ENCODE results near the gene PPAN.

PPAN gene

GRCh38 chr19:10093295-10094186, 12.6 kb upstream of the PPAN start:
- Histone ChIP-seq H3K4me1 (ENCODE audit: control insufficient read depth, insufficient read depth, low read length) (no peaks in the 10 kb centered on the region; the same call in 1 of the 2 replicates), H3K4me3 (ENCODE audit: low read length) (no peak overlapping the region), H3K27ac (ENCODE audit: low read length) (no peak overlapping the region), H3K27me3 (ENCODE audit: control insufficient read depth, insufficient read depth, low read length) (peaks cover 3% of the 10 kb centered on the region; the same call in 1 of the 2 replicates), H3K36me3 (ENCODE audit: control insufficient read depth, insufficient read depth, low read length) (0 out of 2 replicates have a peak, but pooled peaks cover 5% of the 10 kb centered on the region), H3K9me3 (ENCODE audit: control insufficient read depth, insufficient read depth, low read length) (no peaks in the 10 kb centered on the region)
- no peak for DNase-seq (ENCODE audit: low read depth, low spot score)
- no CpG with 5 or more reads among the region's 22 CpGs for WGBS (ENCODE audit: insufficient coverage, insufficient read length)

- no peak for DNase-seq (ENCODE audit: low read depth, low spot score)
- 0 out of 2 replicates have a peak, but pooled peaks cover 5% of the 10 kb centered on the region for H3K36me3 ChIP-seq (ENCODE audit: control insufficient read depth, insufficient read depth, low read length)
- H3K27me3 ChIP-seq (ENCODE audit: control insufficient read depth, insufficient read depth, low read length), result peaks cover 3% of the 10 kb centered on the region; the same call in 1 of the 2 replicates
- no peaks in the 10 kb centered on the region; the same call in 1 of the 2 replicates for H3K4me1 ChIP-seq (ENCODE audit: control insufficient read depth, insufficient read depth, low read length)
- H3K9me3 ChIP-seq (ENCODE audit: control insufficient read depth, insufficient read depth, low read length), result no peaks in the 10 kb centered on the region
- H3K4me3 ChIP-seq (ENCODE audit: low read length), result no peak overlapping the region
- no CpG with 5 or more reads among the region's 7 CpGs for WGBS (ENCODE audit: insufficient coverage, insufficient read length)
- no peak overlapping the region for H3K27ac ChIP-seq (ENCODE audit: low read length)
These were observed 10.6 kb upstream of the PPAN start for GRCh38 chr19:10095622-10095947.

GRCh38 chr19:10095948-10096614, 10.1 kb upstream of the PPAN start:
- no peaks in the 10 kb centered on the region; the same call in 1 of the 2 replicates for H3K4me1 ChIP-seq (ENCODE audit: control insufficient read depth, insufficient read depth, low read length)
- WGBS (ENCODE audit: insufficient coverage, insufficient read length), result no CpG with 5 or more reads among the region's 97 CpGs
- peak overlapping the region; percentile 18; the same call in 1 of the 2 replicates for H3K4me3 ChIP-seq (ENCODE audit: low read length)
- H3K9me3 ChIP-seq (ENCODE audit: control insufficient read depth, insufficient read depth, low read length), result no peaks in the 10 kb centered on the region
- H3K27me3 ChIP-seq (ENCODE audit: control insufficient read depth, insufficient read depth, low read length), result peaks cover 3% of the 10 kb centered on the region; the same call in 1 of the 2 replicates
- DNase-seq (ENCODE audit: low read depth, low spot score), result no peak
- 0 out of 2 replicates have a peak, but pooled peaks cover 5% of the 10 kb centered on the region for H3K36me3 ChIP-seq (ENCODE audit: control insufficient read depth, insufficient read depth, low read length)
- no peak overlapping the region for H3K27ac ChIP-seq (ENCODE audit: low read length)

- H3K9me3 ChIP-seq (ENCODE audit: control insufficient read depth, insufficient read depth, low read length), result no peaks in the 10 kb centered on the region
- WGBS (ENCODE audit: insufficient coverage, insufficient read length), result no CpG with 5 or more reads among the region's 26 CpGs
- DNase-seq (ENCODE audit: low read depth, low spot score), result no peak
- peaks cover 3% of the 10 kb centered on the region; the same call in 1 of the 2 replicates for H3K27me3 ChIP-seq (ENCODE audit: control insufficient read depth, insufficient read depth, low read length)
- H3K27ac ChIP-seq (ENCODE audit: low read length), result no peak overlapping the region
- H3K36me3 ChIP-seq (ENCODE audit: control insufficient read depth, insufficient read depth, low read length), result 0 out of 2 replicates have a peak, but pooled peaks cover 2% of the 10 kb centered on the region
- H3K4me1 ChIP-seq (ENCODE audit: control insufficient read depth, insufficient read depth, low read length), result no peaks in the 10 kb centered on the region; the same call in 1 of the 2 replicates
- H3K4me3 ChIP-seq (ENCODE audit: low read length), result peak overlapping the region; percentile 18; the same call in 1 of the 2 replicates
These were observed 9.6 kb upstream of the PPAN start for GRCh38 chr19:10096615-10096963.

GRCh38 chr19:10100163-10100785, 5.9 kb upstream of the PPAN start:
- Histone ChIP-seq H3K36me3 (ENCODE audit: control insufficient read depth, insufficient read depth, low read length) (no peaks in the 10 kb centered on the region), H3K4me1 (ENCODE audit: control insufficient read depth, insufficient read depth, low read length) (no peaks in the 10 kb centered on the region; the same call in 1 of the 2 replicates), H3K4me3 (ENCODE audit: low read length) (no peak overlapping the region), H3K27me3 (ENCODE audit: control insufficient read depth, insufficient read depth, low read length) (peaks cover 3% of the 10 kb centered on the region; the same call in 1 of the 2 replicates), H3K27ac (ENCODE audit: low read length) (no peak overlapping the region), H3K9me3 (ENCODE audit: control insufficient read depth, insufficient read depth, low read length) (no peaks in the 10 kb centered on the region)
- WGBS (ENCODE audit: insufficient coverage, insufficient read length), result no CpG with 5 or more reads among the region's 5 CpGs
- no peak for DNase-seq (ENCODE audit: low read depth, low spot score)

- Histone ChIP-seq H3K4me3 (ENCODE audit: low read length) (no peak overlapping the region), H3K27ac (ENCODE audit: low read length) (no peak overlapping the region)
- no peak for DNase-seq (ENCODE audit: low read depth, low spot score)
These were observed 3.4 kb upstream of the PPAN start for GRCh38 chr19:10102787-10103236.

GRCh38 chr19:10104130-10104513, 2.0 kb upstream of the PPAN start:
- Histone ChIP-seq H3K27ac (ENCODE audit: low read length) (no peak overlapping the region), H3K36me3 (ENCODE audit: control insufficient read depth, insufficient read depth, low read length) (peaks cover 11% of the 10 kb centered on the region), H3K4me3 (ENCODE audit: low read length) (no peak overlapping the region), H3K4me1 (ENCODE audit: control insufficient read depth, insufficient read depth, low read length) (no peaks in the 10 kb centered on the region), H3K27me3 (ENCODE audit: control insufficient read depth, insufficient read depth, low read length) (no peaks in the 10 kb centered on the region), H3K9me3 (ENCODE audit: control insufficient read depth, insufficient read depth, low read length) (no peaks in the 10 kb centered on the region)
- no peak for DNase-seq (ENCODE audit: low read depth, low spot score)

More at GRCh38 chr19:10102787-10103236, 3.4 kb upstream of the PPAN start:
- Histone ChIP-seq H3K36me3 (ENCODE audit: control insufficient read depth, insufficient read depth, low read length) (peaks cover 3% of the 10 kb centered on the region), H3K4me1 (ENCODE audit: control insufficient read depth, insufficient read depth, low read length) (no peaks in the 10 kb centered on the region), H3K27me3 (ENCODE audit: control insufficient read depth, insufficient read depth, low read length) (no peaks in the 10 kb centered on the region), H3K9me3 (ENCODE audit: control insufficient read depth, insufficient read depth, low read length) (no peaks in the 10 kb centered on the region)
- WGBS (ENCODE audit: insufficient coverage, insufficient read length), result no CpG with 5 or more reads among the region's 7 CpGs

- Histone ChIP-seq H3K27ac (ENCODE audit: low read length) (no peak overlapping the region), H3K9me3 (ENCODE audit: control insufficient read depth, insufficient read depth, low read length) (no peaks in the 10 kb centered on the region), H3K4me1 (ENCODE audit: control insufficient read depth, insufficient read depth, low read length) (no peaks in the 10 kb centered on the region), H3K27me3 (ENCODE audit: control insufficient read depth, insufficient read depth, low read length) (no peaks in the 10 kb centered on the region), H3K4me3 (ENCODE audit: low read length) (no peak overlapping the region), H3K36me3 (ENCODE audit: control insufficient read depth, insufficient read depth, low read length) (peaks cover 19% of the 10 kb centered on the region)
- no peak for DNase-seq (ENCODE audit: low read depth, low spot score)
- no CpG with 5 or more reads among the region's 15 CpGs for WGBS (ENCODE audit: insufficient coverage, insufficient read length)
These were observed 1.3 kb upstream of the PPAN start for GRCh38 chr19:10104665-10105508.

GRCh38 chr19:10105509-10106099, 558 bp upstream of the PPAN start:
- H3K27me3 ChIP-seq (ENCODE audit: control insufficient read depth, insufficient read depth, low read length), result no peaks in the 10 kb centered on the region
- H3K36me3 ChIP-seq (ENCODE audit: control insufficient read depth, insufficient read depth, low read length), result peaks cover 26% of the 10 kb centered on the region
- H3K9me3 ChIP-seq (ENCODE audit: control insufficient read depth, insufficient read depth, low read length), result no peaks in the 10 kb centered on the region
- no peak for DNase-seq (ENCODE audit: low read depth, low spot score)
- H3K4me3 ChIP-seq (ENCODE audit: low read length), result no peak overlapping the region
- no peak overlapping the region for H3K27ac ChIP-seq (ENCODE audit: low read length)
- WGBS (ENCODE audit: insufficient coverage, insufficient read length), result no CpG with 5 or more reads among the region's 16 CpGs
- H3K4me1 ChIP-seq (ENCODE audit: control insufficient read depth, insufficient read depth, low read length), result no peaks in the 10 kb centered on the region

Measured in iPS DF 6.9 (cell line).